HUES64 (cell line): ENCODE results near the gene FBLN1.

Experiments used
- H3K27ac ChIP-seq: 2 replicates; pipeline ENCODE4 v1.7.0; 2013; ENCODE audit warnings: low read depth, low read length, inconsistent platforms
- H3K27me3 ChIP-seq: 2 replicates; pipeline ENCODE4 v1.6.1; 2013; ENCODE audit warnings: mild to moderate bottlenecking, low read length; ENCODE audit not compliant: insufficient read depth
- H3K36me3 ChIP-seq: 2 replicates; pipeline ENCODE4 v1.6.1; 2013; ENCODE audit warnings: mild to moderate bottlenecking, low read length; ENCODE audit not compliant: insufficient read depth
- H3K4me1 ChIP-seq: 2 replicates; pipeline ENCODE4 v1.6.1; 2013; ENCODE audit warnings: mild to moderate bottlenecking, low read length, moderate library complexity; ENCODE audit not compliant: insufficient read depth
- H3K4me3 ChIP-seq: 2 replicates; pipeline ENCODE4 v1.5.1; 2013; ENCODE audit warnings: mild to moderate bottlenecking, low read length, moderate library complexity
- H3K9ac ChIP-seq: 2 replicates; pipeline ENCODE4 v1.6.1; 2013; ENCODE audit warnings: mild to moderate bottlenecking, low read depth, low read length
- H3K9me3 ChIP-seq: 2 replicates; pipeline ENCODE4 v1.6.1; 2013; ENCODE audit warnings: low read depth, low read length; ENCODE audit not compliant: insufficient read depth
- WGBS: fragments of 150-250, 120-280 bp; methylation state at CpG from one replicate; pipeline ENCODE4 v1.1.7; 2013; ENCODE audit warnings: missing lambda C conversion rate; 5-methylcytosine and 5-hydroxymethylcytosine counted together

The FBLN1 gene

DNA sequence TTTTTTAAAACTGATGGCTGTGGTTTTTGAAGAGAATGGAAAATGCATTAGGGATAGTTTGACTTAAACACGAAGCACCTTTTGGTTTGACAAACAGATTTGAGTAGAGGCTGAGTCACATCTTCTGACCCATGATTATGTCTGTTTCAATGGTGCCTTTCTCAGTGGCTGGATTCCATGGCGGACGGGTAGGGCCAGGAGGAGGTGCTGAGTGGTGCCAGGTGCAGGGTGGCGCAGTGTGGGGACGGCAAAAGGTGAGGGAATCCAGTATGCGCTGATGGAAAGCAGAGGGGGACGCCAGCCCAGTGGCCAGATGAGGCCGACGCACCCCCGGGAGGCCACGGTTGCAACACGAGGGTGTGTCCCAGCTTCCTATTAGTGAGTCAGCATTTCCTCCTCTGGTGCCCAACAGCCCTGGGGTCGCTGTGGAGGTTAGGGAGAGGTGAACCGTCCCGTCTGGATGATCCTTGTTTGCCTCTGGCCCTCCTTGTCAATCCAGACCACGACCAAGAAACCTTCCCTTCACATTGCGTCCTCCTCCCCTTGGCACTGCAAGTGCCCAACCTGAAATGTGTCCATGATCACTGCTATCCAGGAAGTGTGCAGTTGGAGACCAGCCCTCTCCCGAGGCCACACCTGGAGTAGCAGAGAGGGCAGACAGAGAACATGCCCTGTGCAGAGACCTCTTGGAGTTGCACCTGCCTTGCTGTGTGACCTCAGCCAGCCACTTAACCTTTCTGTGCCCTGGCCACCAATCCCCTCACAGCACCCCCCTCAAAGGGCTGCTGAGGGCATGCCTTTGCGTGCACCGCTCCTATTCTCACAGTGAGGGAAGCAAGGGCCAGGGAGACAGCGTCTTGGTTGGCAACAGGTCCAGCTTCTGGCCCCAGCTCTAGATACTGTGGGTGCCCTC is 136.4 kb downstream of the FBLN1 start:
- Histone ChIP-seq H3K36me3 (no peaks in the 10 kb centered on the region), H3K9me3 (no peaks in the 10 kb centered on the region), H3K4me3 (no peak overlapping the region), H3K27me3 (peaks cover 4% of the 10 kb centered on the region; the same call in 1 of the 2 replicates), H3K9ac (no peak overlapping the region), H3K27ac (no peak overlapping the region), H3K4me1 (peaks cover 9% of the 10 kb centered on the region; the same call in 1 of the 2 replicates)
- WGBS = 83% methylated on average over 21 of the region's 21 CpGs

DNA sequence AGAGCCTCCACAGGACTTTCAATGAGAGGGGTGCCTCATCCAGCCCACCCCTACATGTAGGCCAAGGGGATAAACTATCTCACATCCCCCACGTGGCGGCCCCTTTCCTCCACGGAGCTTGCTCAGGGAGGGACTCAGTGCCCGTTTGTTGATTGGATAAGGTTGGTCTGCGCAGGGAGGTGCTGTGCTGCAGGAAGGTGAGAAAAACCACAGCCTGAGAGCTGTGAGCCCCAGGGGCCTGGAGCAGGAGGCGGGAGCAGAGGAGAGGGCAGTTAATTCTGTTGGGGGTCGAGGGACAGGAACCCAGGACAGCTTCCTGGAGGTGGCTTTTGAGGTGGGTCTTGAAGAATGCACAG is 137.0 kb downstream of the FBLN1 start:
- Histone ChIP-seq H3K27ac (no peak overlapping the region), H3K9ac (no peak overlapping the region), H3K9me3 (no peaks in the 10 kb centered on the region), H3K27me3 (peaks cover 6% of the 10 kb centered on the region), H3K4me3 (no peak overlapping the region), H3K4me1 (peaks cover 9% of the 10 kb centered on the region; the same call in 1 of the 2 replicates), H3K36me3 (no peaks in the 10 kb centered on the region)
- 67% methylated on average over 7 of the region's 7 CpGs for WGBS

DNA sequence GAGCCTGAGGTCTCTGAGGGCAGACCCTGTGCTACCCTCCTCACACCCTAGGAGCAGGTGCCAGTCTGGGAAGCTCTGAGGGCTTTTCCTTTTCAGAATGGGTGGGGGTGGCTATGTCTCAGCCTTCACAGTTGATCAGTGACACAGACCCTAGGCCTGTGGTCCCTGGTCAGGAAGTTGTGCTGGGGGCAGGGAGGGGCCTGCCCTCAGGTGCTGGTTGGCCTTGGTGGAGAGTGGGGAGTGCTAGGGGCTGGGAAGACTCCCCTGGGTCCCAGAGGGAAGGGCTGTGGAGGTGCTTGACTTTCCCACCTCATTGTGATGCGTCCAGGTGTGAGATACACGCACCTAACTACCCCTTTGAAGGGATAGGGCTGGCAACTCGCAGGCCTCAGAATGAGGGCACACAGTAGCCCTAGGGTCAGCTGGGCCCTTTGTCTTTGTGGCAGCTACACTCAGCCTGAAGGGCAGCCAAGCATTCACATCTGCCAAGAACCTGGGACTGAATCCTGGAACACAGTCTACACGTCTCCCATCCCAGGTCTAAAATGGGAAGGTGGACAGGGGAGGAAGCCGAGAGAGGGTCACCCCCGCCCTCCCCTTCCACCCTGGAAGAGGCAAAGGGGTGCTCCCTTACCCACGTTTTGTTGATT is 137.7 kb downstream of the FBLN1 start:
- WGBS = 81% methylated on average over 7 of the region's 7 CpGs
- peaks cover 13% of the 10 kb centered on the region for H3K27me3 ChIP-seq
- H3K4me3 ChIP-seq = no peak overlapping the region
- H3K9me3 ChIP-seq = no peaks in the 10 kb centered on the region
- H3K4me1 ChIP-seq = peaks cover 9% of the 10 kb centered on the region; the same call in 1 of the 2 replicates
- H3K36me3 ChIP-seq = no peaks in the 10 kb centered on the region
- no peak overlapping the region for H3K27ac ChIP-seq
- 0 out of 2 replicates have a peak overlapping the region, but pooled peaks have one; percentile 24 for H3K9ac ChIP-seq

DNA sequence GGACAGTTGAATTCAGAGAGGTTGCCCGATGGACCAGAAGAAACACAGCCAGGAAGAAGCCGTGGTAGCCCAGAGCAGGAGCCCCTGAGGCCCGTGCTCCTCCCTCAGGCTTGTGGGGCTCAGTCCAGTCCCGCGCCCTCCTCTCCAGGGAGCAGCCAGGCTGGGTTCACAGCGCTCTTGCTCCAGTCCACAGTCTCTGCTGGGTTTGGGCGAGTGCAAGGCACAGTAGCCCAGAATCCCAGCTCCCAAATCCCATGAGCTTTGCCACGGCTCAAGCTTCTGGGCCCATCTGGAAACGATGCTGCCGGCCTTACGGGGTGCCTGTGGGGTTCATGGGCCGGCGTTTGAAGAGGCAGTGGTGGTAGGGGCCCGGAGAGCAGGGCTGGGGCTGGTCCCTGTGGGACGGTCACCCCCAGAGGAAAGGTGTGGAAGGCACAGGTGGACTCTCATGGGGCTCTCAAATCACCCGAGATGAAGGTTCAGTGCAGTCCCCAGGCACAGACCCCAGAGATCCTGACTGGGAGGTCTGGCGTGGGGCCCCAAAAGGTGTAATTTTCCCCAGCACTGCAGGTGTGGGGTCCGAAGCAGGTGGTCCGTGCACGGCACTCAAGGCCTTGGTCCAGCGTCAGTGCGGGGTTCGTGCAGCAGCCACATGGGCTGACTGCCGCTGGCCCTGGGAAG is 138.4 kb downstream of the FBLN1 start:
- Histone ChIP-seq H3K9ac (no peak overlapping the region), H3K9me3 (no peaks in the 10 kb centered on the region), H3K36me3 (no peaks in the 10 kb centered on the region), H3K4me3 (no peak overlapping the region), H3K27me3 (peaks cover 17% of the 10 kb centered on the region), H3K27ac (no peak overlapping the region), H3K4me1 (peaks cover 9% of the 10 kb centered on the region; the same call in 1 of the 2 replicates)
- WGBS = 92% methylated on average over 24 of the region's 24 CpGs

DNA sequence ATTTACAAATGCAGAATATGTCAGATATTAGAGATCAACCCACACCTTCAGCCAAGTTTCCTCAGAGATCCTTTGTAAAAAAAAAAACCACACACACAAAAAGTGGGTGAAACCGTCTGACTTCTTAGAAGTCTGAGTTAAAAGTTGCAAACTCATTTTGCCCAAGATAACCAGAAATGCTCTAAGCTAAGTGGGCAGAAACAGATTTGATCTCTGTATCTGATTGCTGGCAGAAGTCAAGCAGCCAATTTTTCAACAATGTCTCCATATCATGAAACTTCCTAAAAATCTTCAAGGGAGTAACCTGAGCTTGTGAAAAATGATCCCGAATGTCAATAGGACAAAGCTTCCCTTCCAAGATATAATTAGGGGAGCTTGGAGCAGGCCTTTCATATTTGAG is 140.3 kb downstream of the FBLN1 start:
- Histone ChIP-seq H3K4me3 (no peak overlapping the region), H3K27ac (no peak overlapping the region), H3K36me3 (no peaks in the 10 kb centered on the region), H3K9ac (no peak overlapping the region), H3K4me1 (peaks cover 9% of the 10 kb centered on the region; the same call in 1 of the 2 replicates), H3K9me3 (no peaks in the 10 kb centered on the region), H3K27me3 (peaks cover 23% of the 10 kb centered on the region)
- 73% methylated on average over 2 of the region's 2 CpGs for WGBS

DNA sequence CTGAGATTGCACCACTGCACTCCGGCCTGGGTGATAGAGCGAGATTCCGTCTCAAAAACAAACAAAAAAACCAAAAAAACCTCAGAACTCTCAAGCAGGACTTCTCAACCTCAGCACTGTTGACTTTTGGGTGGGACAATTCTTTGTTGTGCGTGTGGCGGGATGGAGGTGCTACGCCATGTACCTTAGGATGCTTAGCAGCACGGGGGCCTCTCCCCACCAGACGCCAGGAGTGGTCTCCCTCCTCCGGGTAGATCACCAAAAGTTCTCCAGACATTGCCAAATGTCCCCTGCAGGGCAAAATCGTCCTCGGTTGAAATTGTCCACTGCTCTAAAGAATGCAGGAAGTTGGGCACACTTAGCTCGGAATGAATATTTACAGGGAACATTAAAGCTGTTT is 142.0 kb downstream of the FBLN1 start:
- WGBS = 92% methylated on average over 12 of the region's 12 CpGs

DNA sequence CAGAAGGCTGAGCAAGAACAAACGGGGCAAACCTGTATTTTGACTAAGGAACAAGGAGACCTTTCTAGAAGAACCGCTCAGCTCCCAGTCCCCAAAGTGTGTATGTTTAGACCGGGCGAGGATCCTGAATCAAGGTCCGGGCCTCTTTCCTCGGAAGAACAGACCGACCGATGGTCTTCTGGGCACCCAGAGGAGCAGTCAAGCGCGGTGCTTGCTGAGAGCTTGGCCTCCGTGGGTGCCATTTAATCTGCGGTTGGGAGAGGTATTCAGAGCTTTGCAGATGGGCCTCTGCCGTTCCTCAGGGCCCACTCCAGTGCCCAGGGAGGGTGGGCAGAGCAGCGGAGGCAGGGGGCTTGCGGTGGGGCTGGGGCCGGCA is 142.5 kb downstream of the FBLN1 start:
- H3K27me3 ChIP-seq = peaks cover 20% of the 10 kb centered on the region
- H3K4me1 ChIP-seq = peaks cover 4% of the 10 kb centered on the region; the same call in 1 of the 2 replicates
- no peaks in the 10 kb centered on the region for H3K36me3 ChIP-seq
- H3K27ac ChIP-seq = no peak overlapping the region
- WGBS = 58% methylated on average over 16 of the region's 16 CpGs
- H3K9me3 ChIP-seq = no peaks in the 10 kb centered on the region
- H3K4me3 ChIP-seq = peak overlapping the region; percentile 50
- H3K9ac ChIP-seq = peak overlapping the region; percentile 68

More for the DNA sequence above, 142.0 kb downstream of the FBLN1 start:
- peaks cover 8% of the 10 kb centered on the region; the same call in 1 of the 2 replicates for H3K4me1 ChIP-seq
- no peaks in the 10 kb centered on the region for H3K36me3 ChIP-seq
- no peak overlapping the region for H3K4me3 ChIP-seq
- no peaks in the 10 kb centered on the region for H3K9me3 ChIP-seq
- H3K27ac ChIP-seq = no peak overlapping the region
- peaks cover 23% of the 10 kb centered on the region for H3K27me3 ChIP-seq
- H3K9ac ChIP-seq = no peak overlapping the region

DNA sequence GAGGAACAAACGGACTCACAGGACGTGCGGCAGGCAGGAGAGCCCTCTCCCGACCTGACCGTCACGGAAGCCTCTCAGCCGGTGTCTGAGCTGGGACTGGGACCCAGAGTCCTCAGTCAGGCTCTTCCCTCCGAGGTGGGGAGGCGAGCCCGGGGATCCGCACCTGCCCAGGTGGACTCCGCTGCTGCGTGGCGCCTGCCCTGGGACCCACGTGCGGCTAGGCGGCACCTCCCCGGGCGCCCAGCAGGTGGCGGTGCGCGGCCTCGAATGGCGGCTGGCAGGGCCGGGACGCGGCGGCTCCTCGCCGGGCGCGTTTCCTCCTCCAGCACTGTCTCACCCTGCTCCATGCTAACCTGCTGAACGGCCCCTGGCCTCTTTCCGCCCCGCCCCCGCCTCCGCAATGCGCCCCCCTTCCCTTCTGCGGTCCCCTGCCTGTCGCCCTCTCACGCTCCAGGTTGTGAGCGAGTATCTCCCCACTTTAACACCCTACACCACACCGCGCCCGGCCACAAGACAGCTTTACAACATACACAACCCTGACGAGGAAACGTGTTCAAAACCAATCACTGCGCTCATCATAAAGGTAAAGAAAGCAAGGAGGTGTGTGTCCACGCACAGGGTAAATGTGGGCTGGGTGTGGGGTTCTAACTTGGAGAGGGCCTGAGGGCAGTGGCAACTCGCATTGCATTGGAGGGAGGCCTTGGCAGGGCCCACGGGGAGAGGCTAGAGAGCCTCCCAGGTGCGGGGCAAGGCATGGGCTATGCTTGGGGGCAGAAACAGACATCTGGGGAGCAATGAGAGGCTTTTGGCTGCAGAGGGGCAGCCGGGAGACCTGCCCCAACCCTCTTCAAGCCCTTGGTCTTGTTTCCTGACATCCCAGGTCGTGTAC is 143.1 kb downstream of the FBLN1 start:
- no peak overlapping the region for H3K27ac ChIP-seq
- H3K27me3 ChIP-seq = peaks cover 19% of the 10 kb centered on the region
- no peaks in the 10 kb centered on the region for H3K4me1 ChIP-seq
- peak overlapping the region; percentile 68 for H3K9ac ChIP-seq
- H3K36me3 ChIP-seq = no peaks in the 10 kb centered on the region
- peak overlapping the region; percentile 50 for H3K4me3 ChIP-seq
- WGBS = 20% methylated on average over 54 of the region's 54 CpGs
- no peaks in the 10 kb centered on the region for H3K9me3 ChIP-seq

DNA sequence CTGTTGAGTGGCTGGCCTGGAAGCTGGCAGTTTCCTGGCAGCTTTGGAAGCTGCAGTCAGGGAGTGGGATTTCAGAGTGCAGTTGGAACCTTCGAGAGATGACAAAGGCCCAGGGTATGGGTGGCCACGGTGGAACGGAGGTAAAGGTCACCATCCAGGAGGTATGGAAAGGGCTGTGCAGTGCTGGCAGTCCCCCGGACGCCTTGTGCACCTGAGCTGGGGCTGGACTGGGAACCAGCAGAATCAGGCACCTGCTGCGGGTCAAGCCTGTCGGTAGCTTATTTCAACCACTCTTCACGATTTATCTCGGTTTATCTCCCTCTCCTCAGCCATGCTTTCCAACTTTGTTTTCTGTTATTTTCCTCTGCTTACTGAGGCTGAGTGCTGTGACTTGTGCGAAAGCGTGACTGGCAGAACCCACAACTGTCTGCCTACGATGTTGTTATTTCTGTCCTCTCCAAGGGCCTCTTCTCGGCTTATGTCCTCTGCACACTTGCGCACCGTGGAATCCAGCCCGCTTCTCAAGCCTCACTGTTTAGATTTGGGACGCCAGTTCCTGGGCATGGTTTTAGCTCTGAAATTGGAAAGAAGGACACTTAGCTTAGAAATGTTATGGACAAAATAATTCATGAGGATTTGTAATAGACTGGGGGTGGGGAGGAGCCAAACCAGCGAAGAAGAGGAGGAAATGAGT is 145.0 kb downstream of the FBLN1 start:
- H3K4me1 ChIP-seq = no peaks in the 10 kb centered on the region
- H3K9me3 ChIP-seq = no peaks in the 10 kb centered on the region
- no peak overlapping the region for H3K27ac ChIP-seq
- peaks cover 19% of the 10 kb centered on the region for H3K27me3 ChIP-seq
- no peak overlapping the region for H3K4me3 ChIP-seq
- WGBS = 95% methylated on average over 18 of the region's 18 CpGs
- no peaks in the 10 kb centered on the region for H3K36me3 ChIP-seq
- no peak overlapping the region for H3K9ac ChIP-seq
